ENCODE results near the gene CDK16.
"Not testable (repeated sequence)": the region's sequence is repeated elsewhere in the genome, so short reads cannot be mapped to it uniquely, and the experiment has no call there.

CDK16 gene

DNA sequence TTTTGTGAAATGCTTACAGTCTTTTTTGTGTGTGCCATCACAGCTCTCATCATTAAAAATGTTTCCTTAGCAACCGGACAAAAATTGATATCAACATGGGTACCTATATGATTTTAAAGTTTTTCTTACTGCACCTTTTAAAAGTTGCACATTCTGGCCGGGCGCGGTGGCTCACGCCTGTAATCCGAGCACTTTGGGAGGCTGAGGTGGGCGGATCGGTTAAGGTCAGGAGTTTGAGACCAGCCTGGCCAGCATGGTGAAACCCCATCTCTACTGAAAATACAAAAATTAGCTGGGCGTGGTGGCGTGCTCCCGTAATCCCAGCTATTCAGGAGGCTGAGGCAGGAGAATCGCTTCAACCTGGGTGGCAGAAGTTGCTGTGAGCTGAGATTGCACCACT is 39.1 kb downstream of the CDK16 start:
- DNase-seq: not testable (repeated sequence)

DNA sequence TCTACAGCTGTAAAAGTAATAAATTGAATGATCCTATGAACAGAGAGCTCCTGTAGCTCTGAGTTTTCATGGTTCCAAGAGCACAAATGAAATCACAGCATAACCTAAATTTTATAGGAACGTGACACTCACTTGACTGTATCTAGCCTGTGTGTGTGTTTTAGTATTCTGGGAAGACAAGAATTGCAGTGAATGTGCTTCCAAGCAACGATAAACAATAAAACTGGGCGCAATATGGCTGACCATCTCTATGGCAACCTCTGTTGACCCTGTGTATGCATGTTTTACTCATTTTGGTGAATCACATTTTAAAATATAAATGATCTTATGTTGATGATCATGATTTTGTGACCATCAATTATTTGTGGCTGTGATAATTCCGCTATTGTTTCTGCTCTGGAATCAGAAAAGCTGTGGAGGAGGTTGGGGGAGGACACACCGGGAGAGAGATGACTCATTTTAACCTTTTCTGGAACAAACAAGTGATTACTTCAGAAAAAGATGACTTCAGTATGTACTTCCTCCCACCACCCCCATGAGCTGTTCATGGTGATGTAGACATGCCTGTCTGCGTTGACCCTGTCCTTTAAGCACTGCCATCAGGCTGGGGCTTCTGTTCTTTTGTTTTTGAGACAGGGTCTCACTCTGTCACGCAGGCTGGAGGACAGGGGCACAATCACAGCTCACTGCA is 46.1 kb downstream of the CDK16 start:
- DNase-seq: no peak

DNA sequence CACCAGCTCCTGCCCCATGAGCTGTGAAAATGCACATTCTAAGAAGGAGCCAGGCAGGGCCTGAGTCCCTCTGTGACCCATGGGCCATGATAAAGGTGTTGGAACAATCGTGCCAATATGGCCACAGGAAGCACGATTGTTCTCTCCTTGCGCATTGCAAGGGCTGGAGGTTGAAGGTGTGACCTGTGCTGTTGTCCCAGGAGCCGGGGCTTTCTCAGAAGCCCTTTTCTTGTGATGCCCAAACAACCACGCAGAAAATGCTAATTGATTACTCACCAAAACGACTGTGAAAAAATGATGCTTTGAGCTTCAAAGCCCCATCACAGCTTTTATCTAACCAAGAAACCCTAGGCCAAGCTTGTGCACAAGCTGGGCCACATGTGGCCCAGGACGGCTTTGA is 48.2 kb downstream of the CDK16 start:
- DNase-seq: no peak

DNA sequence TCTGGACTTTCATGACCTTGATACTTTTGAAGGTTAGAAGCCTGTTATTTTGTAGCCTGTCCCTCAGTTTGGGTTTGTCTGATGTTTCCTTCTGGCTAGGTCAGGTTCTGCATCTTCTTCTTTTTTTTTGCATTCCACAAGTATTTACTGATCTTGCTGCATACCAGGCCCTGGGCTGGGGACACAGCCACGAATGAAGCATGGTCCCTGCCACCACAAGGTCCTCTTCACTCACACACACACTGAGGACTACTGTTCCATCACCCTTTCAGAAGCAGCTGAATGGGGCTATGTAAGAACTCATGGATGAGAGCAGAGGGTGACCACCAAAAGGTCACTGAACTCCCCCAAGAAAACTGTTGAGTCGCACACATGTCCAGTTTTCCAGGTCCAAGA is 53.5 kb downstream of the CDK16 start:
- DNase-seq: no peak

DNA sequence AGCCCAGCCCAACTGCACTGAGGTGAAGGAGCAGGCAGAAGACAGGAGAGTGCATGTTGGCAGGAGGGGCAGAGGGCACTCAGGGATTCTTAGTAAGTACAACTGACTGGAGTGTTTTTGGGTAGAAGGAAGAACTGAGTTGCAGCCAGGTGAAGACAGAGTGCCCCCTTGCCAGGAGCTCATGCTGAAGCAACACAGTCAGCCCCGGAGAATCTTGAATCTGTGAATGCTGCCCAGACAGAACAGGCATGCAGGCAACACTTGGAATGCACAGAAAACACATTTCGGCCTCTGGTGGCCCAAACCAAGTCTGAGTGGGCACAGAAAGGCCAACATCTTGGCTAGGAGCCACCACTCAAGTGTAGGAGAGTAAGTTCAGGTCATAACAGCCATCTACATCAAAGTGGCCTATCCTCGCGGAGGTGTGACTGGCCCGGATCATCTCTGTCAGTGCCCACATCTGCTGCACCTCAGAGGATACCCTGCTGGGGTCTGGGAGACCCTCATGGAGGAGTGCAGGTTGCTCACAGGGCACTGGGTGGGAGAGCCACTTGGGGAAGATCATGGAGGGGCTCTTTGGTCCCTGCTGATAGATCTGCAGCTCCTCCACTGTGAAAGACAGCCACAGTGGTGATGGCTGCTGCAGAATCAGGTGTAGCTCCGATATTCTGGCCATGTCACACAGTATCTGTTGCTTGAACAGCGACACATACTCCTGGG is 54.7 kb downstream of the CDK16 start:
- no peak for DNase-seq

DNA sequence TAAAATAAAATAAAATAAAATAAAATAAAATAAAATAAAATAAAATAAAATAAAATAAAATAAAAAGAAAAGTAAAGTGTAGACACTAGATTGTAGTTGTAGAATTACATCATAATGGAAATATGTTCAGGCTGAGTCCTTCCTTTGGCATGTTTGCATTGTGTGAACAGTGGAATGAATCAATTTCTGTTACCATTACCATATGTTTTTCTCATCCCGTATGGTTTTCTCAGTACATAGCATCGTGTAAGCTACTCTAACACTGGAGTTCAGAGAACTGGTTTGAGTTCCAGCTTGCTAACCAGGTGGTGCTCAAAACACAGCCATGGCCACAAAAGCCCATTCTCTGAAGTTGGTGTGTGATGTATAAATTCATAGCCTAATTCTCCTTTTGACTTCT is 60.2 kb downstream of the CDK16 start:
- no peak for DNase-seq
